ENCODE measurements around the gene HOXC13. TPM values are rescaled to one million over a fixed set of nuclear protein-coding genes. Genes with fewer than 3 reads are reported as not detected.

HOXC13 gene
- polyA plus RNA-seq, 1 donor (not counting 4 experiments of a cell fraction or from before 2014, with no cell fraction given): 4.8 TPM

GRCh38 chr12:53924521-53925405 is 13.9 kb upstream of the HOXC13 start:
- H3K9ac ChIP-seq (ENCODE audit: control insufficient read depth, extremely low read depth, insufficient read depth, low read length): no peak overlapping the region
- H3K4me1 ChIP-seq (ENCODE audit: control insufficient read depth, extremely low read depth, insufficient read depth, low read length): no peaks in the 10 kb centered on the region
- TF ChIP-seq EZH2 (IDR thresholded peaks at IDR 0.05; ENCODE audit: low read length): no peak
- no peak overlapping the region for H2AFZ ChIP-seq (ENCODE audit: control insufficient read depth, low read length)
- dilution Hi-C loops (cut with MboI; ENCODE audit: extremely low pct_ligation_motif_present, low sequenced_read_pairs): loop anchor here (25.0 kb wide), 1 partner anchor 162 kb away; the partner anchor contains the start of gene CISTR
- H3K9me1 ChIP-seq (ENCODE audit: control insufficient read depth, extremely low read depth, insufficient read depth, low read length): no peaks in the 10 kb centered on the region
- H3K36me3 ChIP-seq (ENCODE audit: control insufficient read depth in 2 of 2, extremely low read depth in 1 of 2, insufficient read depth in 2 of 2, low read length in 2 of 2): no peaks in the 10 kb centered on the region
- H3K27me3 ChIP-seq (ENCODE audit: control insufficient read depth, extremely low read depth, insufficient read depth, low read length): peaks cover 43% of the 10 kb centered on the region
- H3K9me3 ChIP-seq (ENCODE audit: control insufficient read depth, low read depth, low read length): no peaks in the 10 kb centered on the region
- no peak overlapping the region for H3K27ac ChIP-seq (ENCODE audit: control insufficient read depth, insufficient read depth, low read length)
- no peak overlapping the region for H3K4me3 ChIP-seq (ENCODE audit: control insufficient read depth in 2 of 3, extremely low read depth in 1 of 3, insufficient read depth in 2 of 3, low read depth in 1 of 3, low read length in 3 of 3)
- H3K4me2 ChIP-seq (ENCODE audit: control insufficient read depth, extremely low read depth, insufficient read depth, low read depth, low read length): no peak overlapping the region
- no peaks in the 10 kb centered on the region for H4K20me1 ChIP-seq (ENCODE audit: control insufficient read depth, extremely low read depth, insufficient read depth, low read length)
- FAIRE-seq: no peak
- H3K79me2 ChIP-seq (ENCODE audit: control insufficient read depth, insufficient read depth, low read length): no peaks in the 10 kb centered on the region
- DNase-seq (ENCODE audit: low read depth, low spot score): no peak

- Histone ChIP-seq H3K27ac (ENCODE audit: control insufficient read depth, insufficient read depth, low read length) (no peak overlapping the region), H3K9ac (ENCODE audit: control insufficient read depth, extremely low read depth, insufficient read depth, low read length) (no peak overlapping the region), H3K79me2 (ENCODE audit: control insufficient read depth, insufficient read depth, low read length) (no peaks in the 10 kb centered on the region), H3K4me1 (ENCODE audit: control insufficient read depth, extremely low read depth, insufficient read depth, low read length) (no peaks in the 10 kb centered on the region), H3K4me2 (ENCODE audit: control insufficient read depth, extremely low read depth, insufficient read depth, low read depth, low read length) (peak overlapping the region; percentile 16), H4K20me1 (ENCODE audit: control insufficient read depth, extremely low read depth, insufficient read depth, low read length) (no peaks in the 10 kb centered on the region), H3K4me3 (ENCODE audit: control insufficient read depth in 2 of 3, extremely low read depth in 1 of 3, insufficient read depth in 2 of 3, low read depth in 1 of 3, low read length in 3 of 3) (no peak overlapping the region), H3K9me3 (ENCODE audit: control insufficient read depth, low read depth, low read length) (no peaks in the 10 kb centered on the region), H3K27me3 (ENCODE audit: control insufficient read depth, extremely low read depth, insufficient read depth, low read length) (peaks cover 67% of the 10 kb centered on the region), H2AFZ (ENCODE audit: control insufficient read depth, low read length) (no peak overlapping the region), H3K9me1 (ENCODE audit: control insufficient read depth, extremely low read depth, insufficient read depth, low read length) (no peaks in the 10 kb centered on the region), H3K36me3 (ENCODE audit: control insufficient read depth in 2 of 2, extremely low read depth in 1 of 2, insufficient read depth in 2 of 2, low read length in 2 of 2) (no peaks in the 10 kb centered on the region)
- FAIRE-seq: no peak
- DNase-seq (ENCODE audit: low read depth, low spot score): no peak
- TF ChIP-seq EZH2 (IDR thresholded peaks at IDR 0.05; ENCODE audit: low read length): no peak
- TF ChIP-seq, protein P1, sequence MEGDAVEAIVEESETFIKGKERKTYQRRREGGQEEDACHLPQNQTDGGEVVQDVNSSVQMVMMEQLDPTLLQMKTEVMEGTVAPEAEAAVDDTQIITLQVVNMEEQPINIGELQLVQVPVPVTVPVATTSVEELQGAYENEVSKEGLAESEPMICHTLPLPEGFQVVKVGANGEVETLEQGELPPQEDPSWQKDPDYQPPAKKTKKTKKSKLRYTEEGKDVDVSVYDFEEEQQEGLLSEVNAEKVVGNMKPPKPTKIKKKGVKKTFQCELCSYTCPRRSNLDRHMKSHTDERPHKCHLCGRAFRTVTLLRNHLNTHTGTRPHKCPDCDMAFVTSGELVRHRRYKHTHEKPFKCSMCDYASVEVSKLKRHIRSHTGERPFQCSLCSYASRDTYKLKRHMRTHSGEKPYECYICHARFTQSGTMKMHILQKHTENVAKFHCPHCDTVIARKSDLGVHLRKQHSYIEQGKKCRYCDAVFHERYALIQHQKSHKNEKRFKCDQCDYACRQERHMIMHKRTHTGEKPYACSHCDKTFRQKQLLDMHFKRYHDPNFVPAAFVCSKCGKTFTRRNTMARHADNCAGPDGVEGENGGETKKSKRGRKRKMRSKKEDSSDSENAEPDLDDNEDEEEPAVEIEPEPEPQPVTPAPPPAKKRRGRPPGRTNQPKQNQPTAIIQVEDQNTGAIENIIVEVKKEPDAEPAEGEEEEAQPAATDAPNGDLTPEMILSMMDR (optimal IDR thresholded peaks at IDR 0.05 in 1 of 3, IDR thresholded peaks at IDR 0.05 in 1 of 3, conservative IDR thresholded peaks at IDR 0.05 in 1 of 3; ENCODE audit: extremely low read depth in 1 of 3, insufficient read depth in 2 of 3, low read length in 3 of 3): no peak
- dilution Hi-C loops (cut with MboI; ENCODE audit: extremely low pct_ligation_motif_present, low sequenced_read_pairs): loop anchor here (25.0 kb wide), 1 partner anchor 165 kb away; the partner anchor contains the start of gene CISTR
These were observed 11.2 kb upstream of the HOXC13 start for GRCh38 chr12:53927220-53928029.

Measured in keratinocyte (primary cell).